T-helper 1 cell (primary cell): Measurements from ENCODE around the gene PDE2A.

Source experiments
- DNase-seq, 5 donors: peaks; one replicate each; pipeline ENCODE4 v3.0.0-alpha.2; 2012 to 2020

PDE2A gene

DNA sequence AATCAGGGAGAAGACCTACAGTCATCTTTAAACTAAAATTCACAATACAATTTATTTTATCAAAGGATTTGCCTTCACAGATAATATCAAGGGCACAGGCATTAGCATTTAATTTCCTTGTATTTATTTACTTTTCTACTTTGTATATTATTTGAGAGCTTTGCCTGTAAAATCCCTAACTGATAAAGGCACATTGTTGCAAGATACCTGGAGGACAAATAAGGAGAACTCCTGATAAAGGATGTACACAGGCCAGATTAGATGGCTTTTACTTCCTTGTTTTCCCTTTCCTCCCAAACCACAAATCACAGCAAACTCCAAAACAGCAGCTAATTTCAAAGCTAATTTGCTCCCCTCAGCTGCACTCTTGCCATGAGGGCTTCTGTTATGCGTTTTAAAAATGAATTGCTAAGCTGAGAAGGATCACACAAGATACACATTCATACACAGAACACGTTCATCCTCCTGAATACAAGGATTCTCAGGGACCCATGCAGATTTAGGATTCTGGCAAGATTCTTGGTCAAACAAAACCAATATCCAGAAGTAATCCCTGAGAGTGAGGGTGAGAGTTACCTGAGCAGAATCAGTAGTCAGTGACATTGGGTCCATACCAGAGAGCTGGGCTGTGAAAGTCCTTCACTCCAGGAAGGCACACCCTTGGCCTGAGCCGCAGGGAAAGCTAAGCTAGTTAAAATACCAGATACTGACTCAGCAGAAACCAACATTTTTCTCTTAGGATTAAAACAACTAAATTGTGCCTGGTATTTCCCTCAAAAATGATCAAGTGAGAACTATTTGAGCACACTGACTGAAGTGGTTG, 139.6 kb downstream of the PDE2A start:
- no peak for DNase-seq

DNA sequence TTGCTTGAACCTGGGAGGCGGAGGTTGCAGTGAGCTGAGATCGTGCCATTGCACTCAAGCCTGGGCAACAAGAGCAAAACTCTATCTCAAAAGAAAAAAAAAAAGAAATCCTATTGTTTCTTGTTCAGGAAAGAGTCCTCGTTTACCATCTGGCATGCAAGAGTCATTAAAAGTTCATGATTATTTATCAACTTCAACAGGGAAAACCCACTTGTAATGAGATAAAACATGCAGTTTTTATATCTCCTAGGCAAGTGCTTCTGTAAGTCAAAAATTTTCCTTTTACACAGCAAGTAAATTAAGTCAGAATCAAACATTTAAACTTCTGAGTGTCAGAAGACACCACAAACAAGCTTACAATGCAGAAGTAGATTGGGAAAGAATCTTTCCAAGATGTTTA, 145.2 kb downstream of the PDE2A start:
- DNase-seq = no peak

DNA sequence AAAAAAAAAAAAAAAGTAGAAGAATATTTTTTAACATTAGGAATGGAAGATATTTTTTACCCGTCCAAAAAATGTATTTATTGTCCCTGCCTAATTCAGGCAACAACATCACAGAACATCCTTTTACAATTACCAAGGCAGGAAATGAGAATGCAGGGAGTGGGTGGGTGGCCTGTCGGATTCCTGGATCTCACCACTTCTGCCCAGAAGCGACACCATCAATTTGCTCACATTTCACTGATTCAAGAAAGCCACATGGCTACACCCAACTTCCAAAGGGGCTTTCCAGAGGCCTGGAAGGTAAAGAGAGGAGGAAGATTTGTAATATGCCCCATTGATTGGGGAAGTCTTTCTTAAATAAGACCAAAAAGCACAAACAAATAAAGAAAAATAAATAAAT, 146.1 kb downstream of the PDE2A start:
- DNase-seq = no peak
